HG03045 (cell line): ENCODE measurements around the gene EEF1A1.
A peak's percentile ranks its signal among the peaks of the same experiment; 100 is the strongest.
"Not testable (repeated sequence)": the region's sequence is repeated elsewhere in the genome, so short reads cannot be mapped to it uniquely, and the experiment has no call there.

Experiments
- ATAC-seq: cut with Tn5 transposase; IDR thresholded peaks from one replicate; pipeline ENCODE4 v1.9.1; 2021; ENCODE audit warnings: mild to moderate bottlenecking, moderate library complexity; ENCODE audit not compliant: unreplicated experiment

The EEF1A1 gene

DNA sequence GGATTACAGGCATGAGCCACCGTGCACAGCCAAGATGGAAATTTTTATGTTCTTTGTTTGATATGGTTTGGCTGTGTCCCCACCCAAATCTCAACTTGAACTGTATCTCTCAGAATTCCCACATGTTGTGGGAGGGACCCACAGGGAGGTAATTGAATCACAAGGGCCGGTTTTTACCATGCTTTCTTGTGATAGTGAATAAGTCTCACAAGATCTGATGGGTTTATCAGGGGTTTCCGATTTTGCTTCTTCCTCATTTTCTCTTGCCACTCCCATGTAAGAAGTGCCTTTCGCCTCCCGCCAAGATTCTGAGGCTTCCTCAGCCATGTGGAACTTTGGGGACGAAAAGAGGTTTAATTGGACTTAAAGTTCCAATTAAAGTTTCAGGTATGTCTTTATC, 14.6 kb downstream of the EEF1A1 start:
- ATAC-seq = no peak

DNA sequence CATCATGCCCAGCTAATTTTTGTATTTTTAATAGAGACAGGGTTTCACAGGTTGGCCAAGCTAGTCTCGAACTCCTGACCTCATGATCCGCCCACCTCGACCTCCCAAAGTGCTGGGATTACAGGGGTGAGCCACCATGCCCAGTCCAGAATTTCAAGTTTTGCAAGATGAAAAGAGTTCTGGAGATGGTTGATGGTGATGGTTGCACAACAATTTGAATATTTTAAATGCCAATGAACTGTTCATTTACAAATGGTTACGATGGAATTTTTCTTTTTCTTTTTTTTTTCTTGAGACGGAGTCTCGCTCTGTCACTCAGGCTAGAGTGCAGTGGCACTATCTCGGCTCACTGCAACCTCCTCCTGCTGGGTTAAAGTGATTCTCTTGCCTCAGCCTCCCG, 15.1 kb downstream of the EEF1A1 start:
- not testable (repeated sequence) for ATAC-seq

DNA sequence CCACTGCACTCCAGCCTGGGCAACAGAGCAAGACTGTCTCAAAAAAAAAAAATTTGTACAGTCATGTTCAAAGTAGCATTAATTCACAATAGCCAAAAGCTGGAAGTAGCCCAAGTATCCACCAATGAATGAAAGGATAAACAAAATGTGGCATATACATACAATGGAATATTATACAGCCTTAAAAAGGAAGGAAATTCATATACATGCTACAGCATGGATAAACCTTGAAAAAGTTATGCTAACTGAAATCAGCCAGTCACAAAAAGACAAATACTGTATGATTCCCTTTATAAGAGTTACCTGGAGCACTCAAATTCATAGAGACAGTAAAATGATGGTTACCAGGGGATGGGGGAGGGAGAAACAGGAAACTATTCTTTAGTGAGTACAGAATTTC, 15.7 kb downstream of the EEF1A1 start:
- ATAC-seq = no peak

DNA sequence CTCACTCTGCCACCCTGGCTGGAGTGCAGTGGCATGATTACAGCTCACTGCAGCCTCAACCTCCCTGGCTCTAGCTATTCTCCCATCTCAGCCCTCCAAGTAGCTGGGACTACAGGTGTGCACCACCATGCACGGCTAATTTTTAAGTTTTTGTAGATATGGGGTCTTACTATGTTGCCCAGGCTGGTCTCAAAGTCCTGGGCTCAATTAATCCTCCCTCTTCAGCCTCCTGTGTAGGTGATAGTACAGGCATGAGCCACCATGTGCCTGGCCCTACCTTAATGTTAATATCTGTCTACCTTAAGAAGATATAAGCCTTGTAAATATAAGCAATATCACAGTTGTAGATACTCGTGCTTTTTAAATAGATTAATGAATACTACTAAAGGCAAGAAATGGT, 16.7 kb downstream of the EEF1A1 start:
- no peak for ATAC-seq

DNA sequence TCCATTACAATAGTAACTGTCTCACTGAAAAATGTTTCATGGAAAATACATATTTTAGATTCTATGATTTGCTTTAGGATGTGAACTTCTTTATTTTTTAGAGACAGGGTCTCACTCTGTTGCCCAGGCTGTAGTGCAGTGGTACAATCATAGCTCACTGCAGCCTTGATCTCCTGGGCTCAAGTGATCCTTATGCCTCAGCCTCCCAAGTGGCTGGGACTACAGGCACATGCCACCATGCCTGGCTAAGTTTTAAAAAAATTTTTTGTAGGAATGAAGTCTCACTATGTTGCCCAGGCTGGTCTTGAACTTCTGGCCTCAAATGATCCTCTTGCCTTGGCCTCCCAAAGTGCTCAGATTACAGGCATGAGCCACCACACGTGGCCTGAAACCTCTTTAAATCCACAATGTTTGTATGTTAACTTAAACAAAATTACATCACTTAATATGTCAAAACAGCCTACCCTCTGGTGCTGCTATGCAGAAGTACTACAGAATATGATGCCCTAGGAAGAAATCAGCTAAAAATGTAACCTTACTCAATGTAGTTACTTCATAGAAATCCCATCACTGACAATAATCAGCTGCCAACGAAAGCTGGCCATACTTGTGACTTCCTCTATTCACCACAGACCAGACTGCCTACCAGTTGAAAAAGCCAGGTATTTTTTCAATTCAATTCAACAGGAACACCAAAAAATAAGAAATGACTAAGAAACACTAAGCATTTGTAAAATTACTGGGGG, 17.6 kb downstream of the EEF1A1 start:
- no peak for ATAC-seq

DNA sequence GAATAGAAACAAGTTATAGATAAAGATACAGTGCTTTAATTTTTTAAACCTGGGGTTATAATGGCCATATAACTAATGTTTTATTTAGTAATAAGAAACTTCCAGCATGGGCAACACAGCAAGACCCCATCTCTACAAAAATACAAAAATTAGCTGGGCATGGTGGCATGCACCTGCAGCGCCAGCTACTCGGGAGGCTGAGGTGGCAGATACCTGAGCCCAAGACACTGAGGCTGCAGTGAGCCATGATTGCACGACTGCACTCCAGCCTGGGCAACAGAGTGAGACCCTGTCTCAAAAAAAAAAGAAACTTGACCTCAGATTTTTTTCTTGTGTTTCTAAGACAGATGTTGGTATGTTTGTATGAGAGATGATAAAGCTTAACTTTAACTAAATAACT, 22.9 kb downstream of the EEF1A1 start:
- no peak for ATAC-seq

DNA sequence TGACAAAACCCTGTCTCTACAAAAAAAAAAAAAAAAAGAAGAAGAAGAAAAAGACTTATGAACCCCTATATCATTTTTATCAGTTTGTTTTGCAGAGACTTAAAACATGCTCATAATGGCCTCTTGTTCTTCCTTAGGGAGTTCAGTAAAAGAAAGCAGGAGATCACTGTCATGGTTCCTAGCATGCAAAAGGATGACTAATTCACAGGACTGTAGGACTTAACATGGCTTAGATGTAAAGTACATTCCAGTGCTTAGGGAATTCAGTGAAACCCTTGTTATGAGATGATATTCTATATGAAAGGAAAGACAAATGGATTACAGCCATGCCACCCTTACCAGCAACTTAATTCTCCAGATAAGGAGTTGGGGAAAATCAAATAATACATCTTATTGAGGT, 29.5 kb downstream of the EEF1A1 start:
- ATAC-seq = no peak

DNA sequence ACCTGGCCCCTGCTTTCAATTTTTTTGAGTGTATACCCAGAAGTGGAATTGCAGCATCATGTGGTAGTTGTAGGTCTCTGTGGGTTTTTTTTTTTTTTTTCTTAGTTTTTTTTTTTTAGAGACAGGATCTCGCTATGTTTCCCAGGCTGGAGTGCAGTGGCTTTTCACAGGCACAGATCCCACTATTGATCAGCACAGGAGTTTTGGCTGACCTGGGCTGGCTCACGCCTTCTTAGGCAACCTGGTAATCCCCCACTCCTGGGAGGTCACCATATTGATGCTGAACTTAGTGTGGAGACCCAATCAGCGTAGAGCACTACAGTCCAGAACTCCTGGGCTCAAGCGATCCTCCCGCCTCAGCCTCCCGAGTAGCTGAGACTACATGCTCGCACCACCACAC, 33.4 kb downstream of the EEF1A1 start:
- ATAC-seq = no peak

DNA sequence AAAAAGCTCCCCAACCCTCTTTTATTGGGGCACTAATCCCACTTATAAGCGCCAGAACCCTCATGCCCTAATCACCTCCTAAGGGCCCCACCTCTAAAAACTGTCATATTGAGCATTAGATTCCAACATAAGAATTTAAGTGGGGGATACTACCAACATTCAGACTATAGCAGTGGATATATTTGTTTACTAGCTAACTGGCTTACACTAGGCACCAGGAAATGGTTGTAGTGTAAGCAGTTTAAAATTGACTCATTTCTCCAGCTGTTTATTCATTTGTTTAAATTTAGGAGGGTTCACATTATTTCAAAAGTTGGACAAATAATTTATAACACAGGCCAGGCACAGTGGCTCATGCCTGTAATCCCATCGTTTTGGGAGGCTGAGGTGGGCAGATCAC, 36.4 kb downstream of the EEF1A1 start:
- ATAC-seq = no peak

DNA sequence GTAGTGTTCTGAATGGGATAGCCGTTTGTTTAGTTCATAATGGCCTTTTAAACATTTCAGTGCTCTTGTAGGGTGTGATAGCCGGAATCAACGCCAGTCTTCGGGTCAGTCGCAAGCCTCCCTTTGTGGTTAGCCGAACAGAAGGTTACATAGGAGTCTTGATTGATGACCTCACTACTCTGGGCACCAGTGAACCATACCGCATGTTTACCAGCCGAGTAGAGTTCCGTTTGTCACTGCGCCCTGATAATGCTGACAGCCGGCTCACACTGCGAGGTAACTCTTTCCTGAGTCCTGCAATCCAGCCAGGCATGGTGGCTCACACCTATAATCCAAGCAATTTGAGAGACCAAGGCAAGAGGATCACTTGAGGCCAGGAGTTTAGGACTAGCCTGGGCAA, 38.9 kb downstream of the EEF1A1 start:
- no peak for ATAC-seq

DNA sequence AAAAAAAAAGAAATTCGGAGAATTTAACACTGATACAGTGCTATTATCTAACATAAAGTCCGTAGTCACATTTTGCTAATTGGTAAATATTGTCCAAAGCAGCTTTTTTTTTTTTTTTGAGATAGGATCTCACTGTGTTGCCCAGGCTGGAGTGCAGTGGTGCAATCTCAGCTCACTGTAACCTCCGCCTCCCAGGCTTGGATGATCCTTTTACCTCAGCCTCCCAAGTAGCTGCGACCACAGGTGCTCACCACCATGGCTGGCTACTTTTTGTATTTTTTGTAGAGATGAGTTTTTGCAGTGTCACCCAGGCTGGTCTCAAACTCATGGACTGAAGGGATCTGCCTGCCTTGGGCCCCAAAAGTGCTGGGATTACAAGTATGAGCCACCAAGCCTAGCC, 43.4 kb downstream of the EEF1A1 start:
- no peak for ATAC-seq

DNA sequence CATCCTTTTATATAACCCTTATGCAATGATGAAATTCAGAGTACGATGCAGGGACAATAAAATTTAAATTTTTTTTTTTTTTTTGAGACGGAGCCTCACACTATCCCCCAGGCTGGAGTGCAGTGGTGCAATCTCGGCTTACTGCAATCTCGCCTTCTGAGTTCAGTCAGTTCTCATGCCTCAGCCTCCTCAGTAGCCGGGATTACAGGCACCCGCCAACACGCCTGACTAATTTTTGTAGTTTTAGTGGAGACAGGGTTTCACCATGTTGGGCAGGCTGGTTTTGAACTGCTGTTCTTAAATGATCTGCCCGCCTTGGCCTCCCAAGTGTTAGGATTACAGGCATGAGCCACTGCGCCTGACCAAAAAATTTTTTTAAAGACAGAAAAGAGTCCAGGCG, 44.1 kb downstream of the EEF1A1 start:
- ATAC-seq = no peak

DNA sequence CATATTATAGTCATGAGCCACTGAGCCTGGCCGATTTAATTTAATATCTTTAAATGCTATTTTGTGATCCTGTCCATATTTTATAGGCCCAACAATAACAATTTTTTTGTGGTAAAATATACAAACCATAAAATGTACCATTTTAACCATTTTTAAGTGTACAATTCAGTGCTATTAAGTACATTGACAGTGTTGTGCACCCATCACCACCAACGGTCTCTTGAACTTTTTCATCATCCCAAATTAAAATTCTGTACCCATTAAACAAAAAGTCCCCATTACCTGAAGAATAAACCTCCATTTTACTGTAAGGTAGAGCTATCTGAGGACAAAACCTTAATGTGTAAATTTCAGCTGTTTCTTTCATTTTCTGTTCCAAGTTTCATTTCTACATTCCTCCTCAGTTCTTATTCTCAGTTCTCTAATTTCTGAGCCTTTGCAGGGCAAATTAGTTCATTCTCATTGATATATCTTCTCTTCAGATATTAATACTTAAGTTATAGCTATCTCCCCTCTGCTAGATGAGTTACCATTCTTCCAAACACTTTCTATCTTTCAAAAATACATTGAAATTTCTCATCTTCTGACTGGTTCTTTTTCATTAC, 49.0 kb downstream of the EEF1A1 start:
- ATAC-seq = peak; percentile 95
